Measurements from ENCODE around the gene ERMAP. TPM values are rescaled to one million over a fixed set of nuclear protein-coding genes. Genes with fewer than 3 reads are reported as not detected.

The ERMAP gene
- total RNA-seq, result 1 to 10 TPM; 3.1 to 3.2 TPM

GRCh38 chr1:42816585-42817439 is at the start of gene ERMAP, which contains the start of gene SVBP:
Gene ERMAP (plus strand): TSS chr1:42817122. CDS start chr1:42830449, 13,327 bp downstream.
Gene SVBP (minus strand): TSS chr1:42817397. CDS start chr1:42816544, 853 bp downstream.
- no peaks in the 10 kb centered on the region for H3K9me3 Mint-ChIP-seq
- H3K4me1 Mint-ChIP-seq, result peaks cover 19% of the 10 kb centered on the region
- peak within 1 kb of the TSS; percentile 82 for H3K4me3 Mint-ChIP-seq
- no peaks in the 10 kb centered on the region for H3K27me3 Mint-ChIP-seq
- peak within 1 kb of the TSS; percentile 82 for H3K27ac Mint-ChIP-seq
- no peaks in the 10 kb centered on the region for H3K36me3 Mint-ChIP-seq
- DNase-seq, result peak; percentile 94

GRCh38 chr1:42767510-42768000 is 49.4 kb upstream of the ERMAP start:
- Mint-ChIP-seq H3K4me3 (no peak overlapping the region), H3K27me3 (no peaks in the 10 kb centered on the region), H3K36me3 (peaks cover 22% of the 10 kb centered on the region), H3K9me3 (no peaks in the 10 kb centered on the region), H3K27ac (peak overlapping the region; percentile 93), H3K4me1 (peaks cover 33% of the 10 kb centered on the region)
- no peak for DNase-seq

DNA sequence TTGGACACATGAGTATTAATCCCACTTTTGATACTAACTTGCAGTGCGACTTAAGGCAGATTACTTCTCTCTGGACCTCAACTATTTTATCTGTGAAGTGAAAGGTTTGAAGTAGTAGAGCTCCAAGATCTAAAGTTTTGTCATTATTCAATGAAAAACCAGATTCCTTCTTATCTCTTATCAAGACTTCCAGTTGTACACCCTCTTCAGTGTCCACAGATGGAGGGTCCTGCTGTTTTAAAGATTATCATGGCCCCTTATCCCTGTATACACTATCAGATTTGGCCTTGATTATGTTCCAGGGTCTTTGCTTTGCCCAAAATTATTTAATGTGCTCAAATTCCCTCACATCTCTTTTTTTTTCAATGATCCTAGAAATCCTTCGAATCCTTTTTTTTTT is 48.8 kb upstream of the ERMAP start:
- no peak for DNase-seq
- Mint-ChIP-seq H3K27ac (no peak overlapping the region), H3K9me3 (no peaks in the 10 kb centered on the region), H3K4me1 (peaks cover 36% of the 10 kb centered on the region), H3K36me3 (peaks cover 22% of the 10 kb centered on the region), H3K4me3 (no peak overlapping the region), H3K27me3 (no peaks in the 10 kb centered on the region)

- peaks cover 22% of the 10 kb centered on the region for H3K36me3 Mint-ChIP-seq
- H3K9me3 Mint-ChIP-seq, result no peaks in the 10 kb centered on the region
- H3K4me1 Mint-ChIP-seq, result peaks cover 39% of the 10 kb centered on the region
- H3K27me3 Mint-ChIP-seq, result no peaks in the 10 kb centered on the region
- peak overlapping the region; percentile 25 for H3K4me3 Mint-ChIP-seq
- H3K27ac Mint-ChIP-seq, result no peak overlapping the region
- DNase-seq, result no peak
Measured at GRCh38 chr1:42769811-42770210, 47.1 kb upstream of the ERMAP start.

DNA sequence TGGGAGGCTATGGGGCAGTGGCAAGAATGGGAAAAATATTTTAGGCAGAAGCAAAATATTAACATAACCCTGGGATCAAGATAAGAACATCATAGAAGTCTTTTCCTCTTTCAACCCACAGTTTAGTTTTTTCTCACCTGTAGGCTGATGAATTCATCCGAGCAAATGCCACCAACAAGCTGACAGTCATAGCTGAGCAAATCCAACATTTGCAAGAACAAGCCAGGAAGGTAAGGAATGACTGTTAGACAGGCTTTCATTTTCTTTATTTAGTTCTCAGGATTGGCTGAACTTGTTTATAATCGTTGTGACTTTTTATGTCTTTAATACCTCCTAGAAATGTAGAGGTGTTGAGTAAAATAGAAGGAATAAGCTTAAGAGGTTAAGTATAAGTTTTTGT is 43.5 kb upstream of the ERMAP start:
- DNase-seq, result no peak
- Mint-ChIP-seq H3K9me3 (no peaks in the 10 kb centered on the region), H3K27me3 (no peaks in the 10 kb centered on the region), H3K27ac (no peak overlapping the region), H3K4me3 (no peak overlapping the region), H3K4me1 (peaks cover 43% of the 10 kb centered on the region), H3K36me3 (peaks cover 30% of the 10 kb centered on the region)

DNA sequence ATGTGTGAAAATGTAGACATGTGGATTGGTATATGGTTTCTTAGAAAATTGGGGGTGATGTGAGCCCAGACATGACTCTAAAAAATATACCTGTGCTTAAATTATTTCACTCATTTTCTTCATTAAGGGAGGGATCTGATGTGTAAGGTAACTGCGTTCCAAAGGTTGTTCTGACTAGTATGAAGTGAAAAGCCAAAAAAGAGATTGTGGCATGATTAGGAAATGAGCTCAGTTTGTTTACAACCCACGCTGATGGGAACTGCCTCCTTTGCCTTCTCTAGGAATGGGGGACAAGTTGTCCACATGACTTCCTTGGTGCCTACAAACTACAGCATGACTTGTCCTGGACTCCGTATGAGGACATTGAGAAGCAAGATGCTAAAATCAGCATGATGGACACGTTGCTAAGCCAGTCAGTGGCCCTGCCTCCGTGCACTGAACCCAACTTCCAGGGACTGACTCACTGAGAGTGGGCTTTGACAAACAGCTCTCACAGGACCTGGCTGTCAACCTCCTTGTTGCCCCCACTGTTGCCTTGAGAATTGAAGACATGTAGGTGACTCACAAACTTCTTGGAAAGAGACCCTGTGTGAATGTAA is 41.9 kb upstream of the ERMAP start:
- Mint-ChIP-seq H3K27me3 (no peaks in the 10 kb centered on the region), H3K36me3 (peaks cover 17% of the 10 kb centered on the region), H3K27ac (no peak overlapping the region), H3K4me1 (peaks cover 36% of the 10 kb centered on the region), H3K9me3 (no peaks in the 10 kb centered on the region), H3K4me3 (no peak overlapping the region)
- DNase-seq, result no peak

GRCh38 chr1:42776502-42776901 is 40.4 kb upstream of the ERMAP start:
- H3K27me3 Mint-ChIP-seq, result no peaks in the 10 kb centered on the region
- peaks cover 11% of the 10 kb centered on the region for H3K36me3 Mint-ChIP-seq
- H3K4me1 Mint-ChIP-seq, result peaks cover 28% of the 10 kb centered on the region
- H3K9me3 Mint-ChIP-seq, result no peaks in the 10 kb centered on the region
- DNase-seq, result no peak
- H3K4me3 Mint-ChIP-seq, result no peak overlapping the region
- no peak overlapping the region for H3K27ac Mint-ChIP-seq

DNA sequence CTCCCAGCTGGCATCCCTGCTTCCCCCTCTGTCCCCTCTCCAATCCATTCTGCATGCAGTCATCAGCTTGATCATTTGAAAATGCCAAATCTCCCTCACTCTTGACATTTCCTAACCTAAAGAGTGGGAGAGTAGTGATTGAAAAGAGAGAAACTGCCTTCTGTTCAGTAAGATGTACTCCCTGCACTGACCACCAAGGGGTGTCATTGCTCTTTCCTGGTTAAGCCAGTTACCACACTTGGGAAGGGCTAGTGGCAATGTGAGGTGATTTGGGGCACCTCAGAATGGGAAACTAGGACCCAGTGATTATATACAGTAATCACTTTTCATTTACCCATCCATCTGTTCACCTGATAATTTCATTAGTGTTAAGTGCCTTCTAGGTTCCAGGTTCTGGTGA is 39.1 kb upstream of the ERMAP start:
- peaks cover 13% of the 10 kb centered on the region for H3K36me3 Mint-ChIP-seq

DNA sequence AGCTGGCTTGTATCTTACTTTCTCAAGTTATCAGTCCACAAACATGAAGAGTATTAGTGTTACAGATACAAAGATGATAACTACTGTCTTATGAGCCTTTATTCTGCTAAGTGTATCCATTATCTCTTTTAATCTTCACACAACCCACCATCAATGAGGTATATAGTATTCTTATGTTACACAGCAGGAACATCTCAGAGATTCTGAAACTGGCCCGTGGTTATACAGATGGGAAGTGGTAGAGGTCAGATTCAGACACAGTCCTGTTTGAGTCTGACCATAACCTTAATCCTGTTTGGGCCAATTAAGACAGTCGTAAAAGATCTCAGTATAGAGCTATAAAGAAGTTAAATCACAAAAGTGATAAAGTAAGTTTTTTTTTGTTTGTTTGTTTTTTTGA is 37.2 kb upstream of the ERMAP start:
- H3K27me3 Mint-ChIP-seq, result no peaks in the 10 kb centered on the region
- DNase-seq, result no peak
- no peaks in the 10 kb centered on the region for H3K9me3 Mint-ChIP-seq
- H3K27ac Mint-ChIP-seq, result no peak overlapping the region
- no peak overlapping the region for H3K4me3 Mint-ChIP-seq
- H3K4me1 Mint-ChIP-seq, result peaks cover 19% of the 10 kb centered on the region
- H3K36me3 Mint-ChIP-seq, result peaks cover 25% of the 10 kb centered on the region

More for the DNA sequence above, 39.1 kb upstream of the ERMAP start:
- H3K27ac Mint-ChIP-seq, result no peak overlapping the region
- peak; percentile 25 for DNase-seq
- peaks cover 23% of the 10 kb centered on the region for H3K4me1 Mint-ChIP-seq
- H3K4me3 Mint-ChIP-seq, result no peak overlapping the region
- H3K9me3 Mint-ChIP-seq, result no peaks in the 10 kb centered on the region
- no peaks in the 10 kb centered on the region for H3K27me3 Mint-ChIP-seq

- Mint-ChIP-seq H3K9me3 (no peaks in the 10 kb centered on the region), H3K4me3 (no peak overlapping the region), H3K27ac (no peak overlapping the region), H3K36me3 (peaks cover 26% of the 10 kb centered on the region), H3K27me3 (no peaks in the 10 kb centered on the region), H3K4me1 (peaks cover 17% of the 10 kb centered on the region)
- no peak for DNase-seq
Measured at GRCh38 chr1:42780176-42780575, 36.7 kb upstream of the ERMAP start.

GRCh38 chr1:42783092-42783491 is 33.8 kb upstream of the ERMAP start:
- Mint-ChIP-seq H3K4me1 (peaks cover 19% of the 10 kb centered on the region), H3K9me3 (no peaks in the 10 kb centered on the region), H3K4me3 (no peak overlapping the region), H3K36me3 (peaks cover 18% of the 10 kb centered on the region), H3K27me3 (no peaks in the 10 kb centered on the region), H3K27ac (no peak overlapping the region)
- no peak for DNase-seq

- Mint-ChIP-seq H3K4me3 (no peak overlapping the region), H3K27ac (no peak overlapping the region), H3K36me3 (peaks cover 18% of the 10 kb centered on the region), H3K4me1 (peaks cover 17% of the 10 kb centered on the region), H3K27me3 (no peaks in the 10 kb centered on the region), H3K9me3 (no peaks in the 10 kb centered on the region)
- no peak for DNase-seq
Measured at GRCh38 chr1:42784547-42784945, 32.4 kb upstream of the ERMAP start.

DNA sequence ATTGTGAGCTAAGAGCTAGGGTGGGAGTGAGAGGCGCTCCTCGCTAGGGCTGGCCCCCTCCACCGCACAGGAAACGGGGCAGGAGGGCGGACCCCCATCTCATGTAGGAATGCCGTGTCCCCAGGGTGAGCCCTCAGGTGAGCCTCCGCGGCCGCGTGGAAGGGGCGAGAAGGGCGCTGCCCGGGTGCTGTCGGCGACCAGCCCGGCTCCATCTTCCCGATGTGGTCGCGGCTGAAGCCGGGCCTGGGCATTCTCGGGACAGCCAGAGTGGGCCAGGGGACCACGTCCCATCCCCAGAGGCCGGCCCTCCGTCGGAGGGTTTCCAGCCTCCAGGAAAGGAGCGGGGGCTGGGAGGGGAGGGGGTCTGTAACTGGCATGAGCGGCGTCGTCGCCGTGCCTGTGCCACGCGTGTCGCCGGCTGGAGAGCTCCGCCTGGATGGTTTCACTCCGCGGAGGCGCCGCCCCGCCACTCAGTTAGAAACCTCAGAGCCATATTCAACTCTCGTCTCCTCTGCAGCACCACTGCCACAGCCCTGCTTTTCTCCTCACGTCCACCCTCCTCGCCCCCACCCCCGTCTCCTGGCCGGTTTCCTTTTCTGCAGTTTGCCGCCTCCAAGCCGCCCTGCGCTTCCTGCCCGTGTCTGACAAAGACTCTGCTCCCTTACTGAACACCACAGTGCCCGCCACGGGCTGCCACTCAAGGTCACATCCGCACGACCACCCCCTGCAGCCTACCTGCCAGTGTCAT is 31.8 kb upstream of the ERMAP start, which contains the start of gene TMEM269:
TMEM269 (plus strand) TSS at position 46 of the 748 bp plus-strand sequence. CDS start 4,903 bp downstream, outside the sequence.
- Mint-ChIP-seq H3K36me3 (peaks cover 18% of the 10 kb centered on the region), H3K27me3 (no peaks in the 10 kb centered on the region), H3K27ac (peak within 1 kb of the TSS; percentile 2), H3K4me1 (peaks cover 13% of the 10 kb centered on the region), H3K4me3 (peak within 1 kb of the TSS; percentile 39), H3K9me3 (no peaks in the 10 kb centered on the region)
- DNase-seq, result peak; percentile 43

- Mint-ChIP-seq H3K4me3 (peak overlapping the region; percentile 39), H3K27me3 (no peaks in the 10 kb centered on the region), H3K9me3 (no peaks in the 10 kb centered on the region), H3K27ac (no peak overlapping the region), H3K36me3 (peaks cover 18% of the 10 kb centered on the region), H3K4me1 (peaks cover 13% of the 10 kb centered on the region)
- no peak for DNase-seq
Measured at GRCh38 chr1:42786097-42786496, 30.8 kb upstream of the ERMAP start.

- H3K36me3 Mint-ChIP-seq, result peaks cover 14% of the 10 kb centered on the region
- no peaks in the 10 kb centered on the region for H3K27me3 Mint-ChIP-seq
- no peak overlapping the region for H3K27ac Mint-ChIP-seq
- H3K4me1 Mint-ChIP-seq, result peaks cover 13% of the 10 kb centered on the region
- no peak for DNase-seq
- no peaks in the 10 kb centered on the region for H3K9me3 Mint-ChIP-seq
- H3K4me3 Mint-ChIP-seq, result no peak overlapping the region
Measured at GRCh38 chr1:42788021-42788420, 28.9 kb upstream of the ERMAP start.

Measured in activated naive CD8-positive, alpha-beta T cell treated with anti-CD3 and anti-CD28 coated beads for 36 hours (primary cell).